Measurements from ENCODE around the gene CNTN4.

Gene CNTN4

GRCh38 chr3:2465842-2466241 lies 367.2 kb downstream of the CNTN4 start:
- in situ Hi-C loops (cut with HindIII; ENCODE audit: low sequenced_read_pairs): no loop called here
- H3K4me3 ChIP-seq (ENCODE audit: low read depth, low read length): no peak overlapping the region
- no peak for DNase-seq (ENCODE audit: low read depth, low spot score)
- TF ChIP-seq CTCF (IDR thresholded peaks at IDR 0.05; ENCODE audit: low read depth, low read length): no peak

DNA sequence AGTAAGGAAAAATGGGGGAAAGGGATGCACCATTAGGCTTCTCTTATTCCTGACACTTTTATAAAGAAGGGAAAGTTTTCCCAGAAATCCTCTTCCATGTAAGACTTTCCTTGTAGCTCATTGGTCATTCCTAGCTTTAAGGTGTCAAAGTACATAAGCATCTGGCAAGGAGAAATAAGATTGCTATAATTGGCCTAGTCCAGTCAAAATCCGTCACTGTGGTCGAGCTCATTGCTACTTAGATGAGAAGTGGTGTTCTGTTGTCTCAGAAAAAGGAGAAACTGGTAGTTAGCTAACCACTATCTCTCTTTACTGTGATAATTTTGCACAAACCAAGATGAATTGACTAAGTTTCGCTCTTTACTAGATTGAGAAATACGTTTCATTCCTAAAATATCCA lies 370.1 kb downstream of the CNTN4 start:
- no peak for DNase-seq (ENCODE audit: low read depth, low spot score)
- in situ Hi-C loops (cut with HindIII; ENCODE audit: low sequenced_read_pairs): no loop called here
- H3K4me3 ChIP-seq (ENCODE audit: low read depth, low read length): no peak overlapping the region
- no peak for TF ChIP-seq CTCF (IDR thresholded peaks at IDR 0.05; ENCODE audit: low read depth, low read length)

DNA sequence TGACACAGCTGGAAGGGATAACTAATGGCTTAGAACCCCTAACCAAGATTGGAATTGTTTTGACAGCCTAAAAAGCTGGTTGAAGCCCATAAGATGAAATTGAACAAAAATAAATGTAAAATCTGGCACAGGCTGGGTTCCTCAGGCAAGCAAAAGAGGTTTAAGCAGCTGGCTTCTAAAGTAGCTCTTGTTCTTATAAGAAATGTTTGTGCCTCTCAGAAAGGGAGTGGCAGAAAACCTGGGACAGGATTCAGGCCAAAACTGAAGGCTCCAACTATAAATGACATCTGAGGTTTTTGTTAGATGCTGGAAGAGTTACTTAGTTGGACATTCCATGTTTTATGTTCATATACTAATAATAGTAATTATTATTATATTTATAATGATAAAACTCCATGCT lies 378.3 kb downstream of the CNTN4 start:
- TF ChIP-seq CTCF (IDR thresholded peaks at IDR 0.05; ENCODE audit: low read depth, low read length): no peak
- in situ Hi-C loops (cut with HindIII; ENCODE audit: low sequenced_read_pairs): no loop called here
- no peak for DNase-seq (ENCODE audit: low read depth, low spot score)
- no peak overlapping the region for H3K4me3 ChIP-seq (ENCODE audit: low read depth, low read length)

GRCh38 chr3:2477620-2478019 lies 379.0 kb downstream of the CNTN4 start:
- no peak overlapping the region for H3K4me3 ChIP-seq (ENCODE audit: low read depth, low read length)
- DNase-seq (ENCODE audit: low read depth, low spot score): no peak
- TF ChIP-seq CTCF (IDR thresholded peaks at IDR 0.05; ENCODE audit: low read depth, low read length): no peak
- in situ Hi-C loops (cut with HindIII; ENCODE audit: low sequenced_read_pairs): no loop called here

DNA sequence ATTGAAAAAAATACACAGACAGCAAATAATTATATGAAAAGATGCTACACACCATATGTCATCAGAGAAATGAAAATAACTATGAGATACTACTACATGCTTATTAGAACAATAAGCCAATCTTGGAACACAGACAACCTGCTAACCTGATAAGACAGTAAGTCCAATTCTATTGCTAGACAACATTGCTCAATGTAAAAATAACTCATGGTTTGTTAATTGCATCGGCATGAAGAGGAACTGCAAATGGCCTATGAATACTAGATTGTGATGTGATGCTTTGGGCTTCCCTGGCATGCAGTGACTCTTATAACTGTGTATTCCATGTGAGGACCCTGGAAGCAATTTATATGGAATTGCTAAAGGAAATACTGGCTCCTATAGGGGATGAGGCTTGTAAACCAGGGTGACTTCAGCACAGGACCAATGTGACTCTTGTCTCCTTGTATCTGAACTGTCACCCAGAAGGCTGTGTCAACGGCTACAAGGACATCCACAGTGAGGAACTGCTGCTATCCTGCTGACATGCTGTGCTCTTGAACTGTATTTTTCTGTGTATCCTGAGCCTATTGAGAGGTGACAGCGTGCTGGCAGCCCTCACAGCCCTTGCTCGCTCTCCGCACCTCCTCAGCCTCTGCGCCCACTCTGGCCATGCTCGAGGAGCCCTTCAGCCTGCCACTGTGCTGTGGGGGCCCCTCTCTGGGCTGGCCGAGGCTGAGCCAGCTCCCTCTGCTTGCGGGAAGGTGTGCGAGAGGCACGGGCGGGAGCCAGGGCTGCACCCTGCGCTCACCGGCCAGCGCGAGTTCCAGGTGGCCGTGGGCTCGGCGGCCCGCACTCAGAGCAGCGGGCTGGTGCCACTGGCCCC lies 385.7 kb downstream of the CNTN4 start:
- DNase-seq (ENCODE audit: low read depth, low spot score): no peak
- no peak overlapping the region for H3K4me3 ChIP-seq (ENCODE audit: low read depth, low read length)
- in situ Hi-C loops (cut with HindIII; ENCODE audit: low sequenced_read_pairs): no loop called here
- no peak for TF ChIP-seq CTCF (IDR thresholded peaks at IDR 0.05; ENCODE audit: low read depth, low read length)

DNA sequence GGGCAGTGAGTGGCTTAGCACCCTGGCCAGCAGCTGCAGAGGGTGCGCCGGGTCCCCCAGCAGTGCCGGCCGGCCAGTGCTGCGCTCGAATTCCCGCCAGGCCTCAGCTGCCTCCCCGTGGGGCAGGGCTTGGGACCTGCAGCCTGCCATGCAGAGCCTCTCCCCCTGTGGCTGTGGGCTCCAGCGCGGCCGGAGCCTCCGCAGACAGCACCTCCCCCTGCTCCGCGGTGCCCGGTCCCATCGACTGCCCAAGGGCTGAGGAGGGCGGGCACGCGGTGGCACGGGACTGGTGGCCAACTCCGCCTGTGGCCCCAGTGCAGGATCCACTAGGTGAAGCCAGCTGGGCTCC lies 386.3 kb downstream of the CNTN4 start:
- in situ Hi-C loops (cut with HindIII; ENCODE audit: low sequenced_read_pairs): no loop called here
- no peak overlapping the region for H3K4me3 ChIP-seq (ENCODE audit: low read depth, low read length)
- TF ChIP-seq CTCF (IDR thresholded peaks at IDR 0.05; ENCODE audit: low read depth, low read length): no peak
- no peak for DNase-seq (ENCODE audit: low read depth, low spot score)

All from astrocyte of the spinal cord (primary cell).